ENCODE measurements around the gene KIFBP. TPM values are rescaled to one million over a fixed set of nuclear protein-coding genes. Genes with fewer than 3 reads are reported as not detected.

The KIFBP gene
- total and polyA plus RNA-seq, 2 of the 13 experiments (the other 11 are each of a cell fraction or from before 2014, with no cell fraction given), result 13.0 to 21.9 TPM

DNA sequence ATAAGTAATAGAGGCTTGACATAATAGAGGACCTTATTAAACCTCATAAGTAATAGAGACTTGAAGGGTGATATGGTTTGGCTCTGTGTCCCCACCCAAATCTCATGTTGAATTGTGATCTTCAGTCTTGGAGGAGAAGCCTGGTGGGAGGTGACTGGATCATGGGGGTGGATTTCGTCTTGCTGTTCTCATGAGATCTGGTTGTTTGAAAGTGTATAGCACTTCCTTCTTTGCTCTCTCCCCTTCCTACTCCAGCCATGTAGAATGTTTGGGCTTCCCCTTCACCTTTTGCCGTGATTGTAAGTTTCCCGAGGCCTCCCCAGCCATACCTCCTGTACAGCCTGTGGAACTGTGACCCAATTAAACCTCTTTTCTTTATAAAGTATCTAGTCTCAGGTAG is 8.6 kb downstream of the KIFBP start:
- Histone ChIP-seq H3K27me3 (ENCODE audit: control insufficient read depth in 1 of 2, insufficient read depth in 2 of 2, low read length in 2 of 2) (no peaks in the 10 kb centered on the region), H3K4me3 (replicated peaks in 1 of 3; ENCODE audit: insufficient read depth in 1 of 3, low read depth in 2 of 3, low read length in 3 of 3) (no peak overlapping the region), H2AFZ (ENCODE audit: low read length) (no peak overlapping the region), H3K36me3 (replicated peaks in 1 of 2; ENCODE audit: control insufficient read depth in 1 of 2, insufficient read depth in 2 of 2, low read length in 2 of 2) (peaks cover 0 to 5% of the 10 kb centered on the region in 2 experiments; a peak in 3 of 5 replicates), H3K4me1 (ENCODE audit: insufficient read depth, low read length) (peaks cover 11% of the 10 kb centered on the region), H3K9me3 (ENCODE audit: low read length) (no peaks in the 10 kb centered on the region), H4K20me1 (ENCODE audit: insufficient read depth, low read length) (no peaks in the 10 kb centered on the region), H3K4me2 (ENCODE audit: low read depth, low read length) (no peak overlapping the region), H3K9ac (ENCODE audit: insufficient read depth, low read depth, low read length) (no peak overlapping the region), H3K27ac (ENCODE audit: extremely low read length, insufficient read depth, low read length) (no peak overlapping the region), H3K79me2 (ENCODE audit: insufficient read depth, low read length) (peaks cover 28% of the 10 kb centered on the region)
- ChIA-PET POLR2A (no interaction called here), CTCF (ENCODE audit: low intra/inter-chr PET ratio, low total read pairs) (no interaction called here)
- no peak for FAIRE-seq
- no TSS peak for BruUV-seq (replicated peaks)
- ATAC-seq, result no peak
- intact Hi-C loops (cut with micrococcal nuclease; ENCODE audit: unreplicated experiment), result no loop called here
- in situ Hi-C loops (cut with HindIII; ENCODE audit: extremely low pct_ligation_motif_present, low pct_unique_long_range_greater_than_20kb), result no loop called here
- WGBS (ENCODE audit: low lambda C conversion rate), result 99% methylated on average over 3 of the region's 3 CpGs
- no peak for DNase-seq (ENCODE audit: low spot score)
- no peak for TF ChIP-seq MBD4 (IDR thresholded peaks at IDR 0.05; ENCODE audit: borderline replicate concordance, low read length)
- TF ChIP-seq MAF1 (CRISPR knock-in tag; IDR thresholded peaks at IDR 0.05; ENCODE audit: borderline replicate concordance), result no peak
- TF ChIP-seq, protein P1, sequence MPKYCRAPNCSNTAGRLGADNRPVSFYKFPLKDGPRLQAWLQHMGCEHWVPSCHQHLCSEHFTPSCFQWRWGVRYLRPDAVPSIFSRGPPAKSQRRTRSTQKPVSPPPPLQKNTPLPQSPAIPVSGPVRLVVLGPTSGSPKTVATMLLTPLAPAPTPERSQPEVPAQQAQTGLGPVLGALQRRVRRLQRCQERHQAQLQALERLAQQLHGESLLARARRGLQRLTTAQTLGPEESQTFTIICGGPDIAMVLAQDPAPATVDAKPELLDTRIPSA (CRISPR knock-in tag; IDR thresholded peaks at IDR 0.05; ENCODE audit: borderline replicate concordance), result no peak

DNA sequence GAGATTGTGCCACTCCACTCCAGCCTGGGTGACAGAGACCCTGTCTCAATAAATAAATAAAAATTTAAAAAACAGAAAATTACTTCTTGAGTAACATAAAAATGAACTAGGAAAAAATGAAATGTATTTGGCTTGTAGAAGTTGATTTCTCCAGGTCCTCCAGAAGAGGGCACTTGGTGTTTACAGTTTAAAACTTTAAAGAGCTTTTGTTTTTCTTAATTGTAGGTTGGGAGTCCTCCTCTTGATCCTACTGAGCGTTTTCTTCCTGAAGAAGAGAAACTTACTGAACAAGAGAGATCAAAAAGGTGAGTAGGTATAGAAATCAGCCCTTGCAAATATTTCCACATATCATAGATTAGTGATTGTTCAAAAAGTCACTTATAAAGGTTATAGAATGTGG is 16.2 kb downstream of the KIFBP start:
- H3K4me3 ChIP-seq (replicated peaks in 1 of 3; ENCODE audit: insufficient read depth in 1 of 3, low read depth in 2 of 3, low read length in 3 of 3), result no peak overlapping the region
- 67% methylated on average over 1 of the region's 1 CpG for WGBS (ENCODE audit: low lambda C conversion rate)
- ChIA-PET POLR2A (no interaction called here), CTCF (ENCODE audit: low intra/inter-chr PET ratio, low total read pairs) (interaction anchor here (0.7 to 2.6 kb wide), 3 partner anchors 87 to 387 kb away, joined by 3 to 18 read pairs (median 4); no protein-coding TSS in a partner anchor)
- H3K27me3 ChIP-seq (ENCODE audit: control insufficient read depth in 1 of 2, insufficient read depth in 2 of 2, low read length in 2 of 2), result no peaks in the 10 kb centered on the region
- no peak overlapping the region for H2AFZ ChIP-seq (ENCODE audit: low read length)
- no peak overlapping the region for H3K27ac ChIP-seq (ENCODE audit: extremely low read length, insufficient read depth, low read length)
- in situ Hi-C loops (cut with HindIII; ENCODE audit: extremely low pct_ligation_motif_present, low pct_unique_long_range_greater_than_20kb) (loop anchor here (5.0 kb wide), 1 partner anchor 87 kb away; no protein-coding TSS in a partner anchor), intact Hi-C loops (cut with micrococcal nuclease; ENCODE audit: unreplicated experiment) (loop anchor here (1.0 kb wide), 1 partner anchor 88 kb away; no protein-coding TSS in a partner anchor)
- no peaks in the 10 kb centered on the region for H3K9me3 ChIP-seq (ENCODE audit: low read length)
- TF ChIP-seq HNRNPH1 (optimal IDR thresholded peaks at IDR 0.05; ENCODE audit: low read depth, low read length), result no peak
- peak; percentile 52 for TF ChIP-seq STAG1 (CRISPR knock-in tag; IDR thresholded peaks at IDR 0.05)
- TF ChIP-seq, protein P2, sequence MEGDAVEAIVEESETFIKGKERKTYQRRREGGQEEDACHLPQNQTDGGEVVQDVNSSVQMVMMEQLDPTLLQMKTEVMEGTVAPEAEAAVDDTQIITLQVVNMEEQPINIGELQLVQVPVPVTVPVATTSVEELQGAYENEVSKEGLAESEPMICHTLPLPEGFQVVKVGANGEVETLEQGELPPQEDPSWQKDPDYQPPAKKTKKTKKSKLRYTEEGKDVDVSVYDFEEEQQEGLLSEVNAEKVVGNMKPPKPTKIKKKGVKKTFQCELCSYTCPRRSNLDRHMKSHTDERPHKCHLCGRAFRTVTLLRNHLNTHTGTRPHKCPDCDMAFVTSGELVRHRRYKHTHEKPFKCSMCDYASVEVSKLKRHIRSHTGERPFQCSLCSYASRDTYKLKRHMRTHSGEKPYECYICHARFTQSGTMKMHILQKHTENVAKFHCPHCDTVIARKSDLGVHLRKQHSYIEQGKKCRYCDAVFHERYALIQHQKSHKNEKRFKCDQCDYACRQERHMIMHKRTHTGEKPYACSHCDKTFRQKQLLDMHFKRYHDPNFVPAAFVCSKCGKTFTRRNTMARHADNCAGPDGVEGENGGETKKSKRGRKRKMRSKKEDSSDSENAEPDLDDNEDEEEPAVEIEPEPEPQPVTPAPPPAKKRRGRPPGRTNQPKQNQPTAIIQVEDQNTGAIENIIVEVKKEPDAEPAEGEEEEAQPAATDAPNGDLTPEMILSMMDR (CRISPR knock-in tag; IDR thresholded peaks at IDR 0.05), result peak; percentile 42
- TF ChIP-seq HHEX (CRISPR knock-in tag; IDR thresholded peaks at IDR 0.05), result no peak
- no peak for TF ChIP-seq ZNF3 (CRISPR knock-in tag; IDR thresholded peaks at IDR 0.05)
- peak; percentile 42; the same call in 1 of the 2 replicates for TF ChIP-seq SMC3 (IDR thresholded peaks at IDR 0.05; ENCODE audit: low read length)
- TF ChIP-seq, protein P3, sequence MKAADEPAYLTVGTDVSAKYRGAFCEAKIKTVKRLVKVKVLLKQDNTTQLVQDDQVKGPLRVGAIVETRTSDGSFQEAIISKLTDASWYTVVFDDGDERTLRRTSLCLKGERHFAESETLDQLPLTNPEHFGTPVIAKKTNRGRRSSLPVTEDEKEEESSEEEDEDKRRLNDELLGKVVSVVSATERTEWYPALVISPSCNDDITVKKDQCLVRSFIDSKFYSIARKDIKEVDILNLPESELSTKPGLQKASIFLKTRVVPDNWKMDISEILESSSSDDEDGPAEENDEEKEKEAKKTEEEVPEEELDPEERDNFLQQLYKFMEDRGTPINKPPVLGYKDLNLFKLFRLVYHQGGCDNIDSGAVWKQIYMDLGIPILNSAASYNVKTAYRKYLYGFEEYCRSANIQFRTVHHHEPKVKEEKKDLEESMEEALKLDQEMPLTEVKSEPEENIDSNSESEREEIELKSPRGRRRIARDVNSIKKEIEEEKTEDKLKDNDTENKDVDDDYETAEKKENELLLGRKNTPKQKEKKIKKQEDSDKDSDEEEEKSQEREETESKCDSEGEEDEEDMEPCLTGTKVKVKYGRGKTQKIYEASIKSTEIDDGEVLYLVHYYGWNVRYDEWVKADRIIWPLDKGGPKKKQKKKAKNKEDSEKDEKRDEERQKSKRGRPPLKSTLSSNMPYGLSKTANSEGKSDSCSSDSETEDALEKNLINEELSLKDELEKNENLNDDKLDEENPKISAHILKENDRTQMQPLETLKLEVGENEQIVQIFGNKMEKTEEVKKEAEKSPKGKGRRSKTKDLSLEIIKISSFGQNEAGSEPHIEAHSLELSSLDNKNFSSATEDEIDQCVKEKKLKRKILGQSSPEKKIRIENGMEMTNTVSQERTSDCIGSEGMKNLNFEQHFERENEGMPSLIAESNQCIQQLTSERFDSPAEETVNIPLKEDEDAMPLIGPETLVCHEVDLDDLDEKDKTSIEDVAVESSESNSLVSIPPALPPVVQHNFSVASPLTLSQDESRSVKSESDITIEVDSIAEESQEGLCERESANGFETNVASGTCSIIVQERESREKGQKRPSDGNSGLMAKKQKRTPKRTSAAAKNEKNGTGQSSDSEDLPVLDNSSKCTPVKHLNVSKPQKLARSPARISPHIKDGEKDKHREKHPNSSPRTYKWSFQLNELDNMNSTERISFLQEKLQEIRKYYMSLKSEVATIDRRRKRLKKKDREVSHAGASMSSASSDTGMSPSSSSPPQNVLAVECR (CRISPR knock-in tag; IDR thresholded peaks at IDR 0.05; ENCODE audit: borderline replicate concordance), result no peak
- peaks cover 6% of the 10 kb centered on the region; the same call in 1 of the 2 replicates for H3K4me1 ChIP-seq (ENCODE audit: insufficient read depth, low read length)
- no peaks in the 10 kb centered on the region for H4K20me1 ChIP-seq (ENCODE audit: insufficient read depth, low read length)
- ATAC-seq (no peak), DNase-seq (ENCODE audit: low spot score) (peak; percentile 17), FAIRE-seq (no peak)
- H3K79me2 ChIP-seq (ENCODE audit: insufficient read depth, low read length), result no peaks in the 10 kb centered on the region
- H3K9ac ChIP-seq (ENCODE audit: insufficient read depth, low read depth, low read length), result no peak overlapping the region
- BruUV-seq (replicated peaks), result no TSS peak
- H3K4me2 ChIP-seq (ENCODE audit: low read depth, low read length), result no peak overlapping the region
- peaks cover 3 to 28% of the 10 kb centered on the region in 2 experiments; a peak in 3 of 5 replicates for H3K36me3 ChIP-seq (replicated peaks in 1 of 2; ENCODE audit: control insufficient read depth in 1 of 2, insufficient read depth in 2 of 2, low read length in 2 of 2)
